HG03045 (cell line): Measurements from ENCODE around the gene PHLDA3.

Experiments used
- ATAC-seq: cut with Tn5 transposase; IDR thresholded peaks from one replicate; pipeline ENCODE4 v1.9.1; 2021; ENCODE audit warnings: mild to moderate bottlenecking, moderate library complexity; ENCODE audit not compliant: unreplicated experiment

PHLDA3 gene

DNA sequence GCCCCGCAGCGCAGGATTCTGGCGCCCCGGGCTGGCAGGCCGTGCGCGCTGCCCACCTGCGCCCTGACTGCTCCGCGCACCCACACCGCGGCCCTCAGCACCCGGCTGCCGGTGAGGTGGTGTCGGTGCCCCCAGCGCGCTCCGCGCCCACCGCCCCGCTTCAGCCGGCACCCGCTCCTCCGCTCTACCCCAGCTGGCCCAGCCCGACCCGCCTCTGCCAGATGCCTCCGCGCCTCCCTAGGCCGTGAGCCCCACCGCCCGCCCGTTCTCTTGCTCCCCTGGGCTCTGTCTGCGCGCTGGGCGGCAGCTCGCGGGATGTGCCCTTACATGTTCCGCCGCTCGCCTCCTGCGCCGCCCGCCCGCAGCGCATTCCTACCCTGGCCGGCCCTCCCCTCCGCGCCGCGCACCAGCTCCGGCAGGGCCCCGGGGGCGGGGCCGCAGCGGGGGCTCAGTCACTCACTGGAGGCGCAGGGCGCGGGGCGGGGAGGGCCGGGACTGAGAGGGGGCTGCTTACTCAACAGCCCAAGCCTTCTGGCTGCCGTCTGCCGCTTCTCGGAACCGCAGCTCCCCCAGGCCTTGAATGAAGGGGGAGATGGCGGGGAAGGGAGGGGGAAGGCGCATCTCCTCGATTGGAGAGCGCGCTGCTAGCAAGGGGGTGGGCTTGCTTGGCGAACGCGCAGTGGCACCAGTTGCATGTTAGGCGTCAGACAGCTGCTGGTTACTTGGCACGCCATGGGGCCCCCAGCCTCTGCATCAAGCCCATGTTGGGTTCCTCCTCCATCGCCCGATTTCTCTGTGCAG, at the start of gene PHLDA3:
TSS of gene PHLDA3 (minus strand) at position 345 of the 801 bp plus-strand sequence. CDS start 402 bp downstream, outside the sequence.
- ATAC-seq: peak; percentile 75

DNA sequence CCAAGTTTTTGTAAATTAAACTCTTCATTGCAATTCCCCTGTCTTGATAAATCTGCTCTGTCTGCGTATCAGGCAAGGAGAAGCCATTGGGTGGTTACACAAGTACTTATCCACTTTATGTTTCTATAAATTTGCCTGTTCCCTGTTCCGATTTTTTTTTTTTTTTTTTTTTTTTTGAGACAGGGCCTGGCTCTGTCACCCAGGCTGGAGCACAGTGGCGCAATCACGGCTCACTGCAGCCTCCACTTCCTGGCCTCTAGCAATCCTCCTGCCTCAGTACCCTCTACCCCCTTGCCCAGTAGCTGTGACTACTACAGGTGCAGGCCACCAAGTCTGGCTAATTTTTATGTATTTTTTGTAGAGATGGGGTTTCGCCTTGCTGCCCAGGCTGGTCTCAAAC, 49.1 kb upstream of the PHLDA3 start:
- ATAC-seq: no peak

DNA sequence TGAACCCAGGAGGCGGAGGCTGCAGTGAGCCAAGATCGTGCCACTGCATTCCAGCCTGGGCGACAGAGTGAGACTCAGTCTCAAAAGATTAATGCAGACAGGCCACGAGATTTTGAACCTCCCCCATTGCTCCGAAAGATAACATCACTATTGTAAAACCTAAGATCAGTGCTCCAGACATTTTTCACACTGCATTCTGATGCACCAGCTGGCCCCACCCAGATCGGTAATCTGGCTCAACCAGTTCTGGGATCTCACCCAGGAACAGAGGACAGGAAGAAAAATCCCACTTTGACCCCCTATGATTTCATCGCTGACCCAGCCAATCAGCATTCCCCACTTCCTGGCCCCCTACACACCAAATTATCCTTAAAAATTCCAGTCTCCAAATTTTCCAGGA, 48.6 kb upstream of the PHLDA3 start:
- ATAC-seq: no peak

- ATAC-seq: no peak
Observed at GRCh38 chr1:201516511-201517127, 47.6 kb upstream of the PHLDA3 start.

GRCh38 chr1:201515895-201516294, 46.9 kb upstream of the PHLDA3 start:
- no peak for ATAC-seq

DNA sequence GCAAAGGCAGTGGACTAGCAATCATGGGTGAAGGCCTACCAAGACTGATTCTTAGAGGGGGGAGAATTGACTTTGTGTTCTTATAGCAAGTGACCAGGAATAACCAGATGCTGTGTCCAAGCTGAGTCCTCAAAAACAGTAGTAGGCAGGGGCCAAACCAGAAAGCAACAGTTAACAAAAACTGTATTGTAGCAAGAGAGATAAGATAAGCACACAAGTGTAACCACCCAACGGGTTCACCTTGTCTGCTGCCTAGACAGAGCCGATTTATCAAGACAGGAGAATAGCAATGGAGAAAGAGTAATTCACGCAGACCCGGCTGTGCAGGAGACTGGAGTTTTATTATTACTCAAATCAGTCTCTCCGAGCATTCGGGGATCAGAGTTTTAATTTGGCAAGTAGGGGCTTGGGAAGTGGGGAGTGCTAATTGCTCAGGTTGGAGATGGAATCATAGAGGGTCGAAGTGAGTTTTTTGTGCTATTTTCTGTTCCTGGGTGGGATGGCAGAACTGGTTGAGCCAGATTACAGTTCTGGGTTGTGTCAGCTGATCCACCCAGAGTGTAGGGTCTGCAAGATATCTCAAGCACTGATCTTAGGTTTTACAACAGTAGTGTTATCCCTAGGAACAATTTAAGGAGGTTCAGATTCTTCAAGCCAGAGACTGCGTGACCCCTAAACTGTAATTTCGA, 46.2 kb upstream of the PHLDA3 start:
- ATAC-seq: no peak

DNA sequence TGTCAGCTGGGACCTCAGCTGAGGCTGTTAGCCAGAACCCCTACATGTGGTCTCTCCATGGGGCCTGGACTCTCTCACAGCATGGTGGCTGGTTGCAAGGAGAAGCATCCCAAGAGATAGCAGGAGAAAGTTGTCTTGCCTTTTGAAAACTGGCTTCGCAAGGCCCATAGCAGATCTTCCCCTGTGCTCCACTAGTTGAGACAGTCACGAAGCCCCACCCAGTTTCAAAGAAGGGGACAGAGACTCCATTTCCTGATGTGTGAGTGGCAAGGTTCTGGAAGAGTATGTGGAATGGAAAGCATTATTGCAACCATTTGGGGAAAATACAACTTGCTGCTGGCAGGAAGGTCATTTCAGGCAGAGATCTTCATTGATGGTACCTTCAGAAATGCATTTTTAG, 45.5 kb upstream of the PHLDA3 start:
- no peak for ATAC-seq

DNA sequence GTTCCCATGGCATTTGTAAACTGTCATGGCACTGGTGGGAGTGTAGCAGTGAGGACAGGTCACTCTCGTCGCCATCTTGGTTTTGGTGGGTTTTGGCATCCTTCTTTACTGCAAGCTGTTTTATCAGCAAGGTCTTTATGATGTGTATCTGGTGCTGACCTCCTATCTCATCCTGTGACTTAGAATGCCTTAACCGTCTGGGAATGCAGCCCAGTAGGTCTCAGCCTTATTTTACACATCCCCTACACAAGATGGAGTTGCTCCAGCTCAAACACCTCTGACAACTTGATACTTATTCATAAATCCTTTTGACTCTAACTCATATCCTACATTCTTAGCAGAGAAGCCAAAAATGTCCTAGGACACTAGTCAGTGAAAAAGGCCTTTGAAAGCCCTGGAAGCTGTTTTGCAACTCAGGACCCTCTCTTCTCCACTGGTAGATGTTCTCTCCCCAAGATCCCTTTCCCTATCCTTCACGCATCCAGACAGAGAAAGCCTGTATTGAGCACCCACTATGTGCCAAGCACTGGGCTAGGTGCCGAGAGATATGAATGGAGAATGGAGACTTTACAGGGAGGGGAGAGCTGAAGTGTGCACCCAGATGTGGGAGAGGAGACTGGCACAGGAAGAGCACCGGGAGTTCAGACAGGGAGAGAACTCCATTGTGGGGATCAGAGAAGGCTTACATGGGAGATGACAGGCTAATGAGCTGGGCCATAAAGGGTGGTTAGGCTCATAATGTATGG, 44.7 kb upstream of the PHLDA3 start:
- ATAC-seq: no peak

DNA sequence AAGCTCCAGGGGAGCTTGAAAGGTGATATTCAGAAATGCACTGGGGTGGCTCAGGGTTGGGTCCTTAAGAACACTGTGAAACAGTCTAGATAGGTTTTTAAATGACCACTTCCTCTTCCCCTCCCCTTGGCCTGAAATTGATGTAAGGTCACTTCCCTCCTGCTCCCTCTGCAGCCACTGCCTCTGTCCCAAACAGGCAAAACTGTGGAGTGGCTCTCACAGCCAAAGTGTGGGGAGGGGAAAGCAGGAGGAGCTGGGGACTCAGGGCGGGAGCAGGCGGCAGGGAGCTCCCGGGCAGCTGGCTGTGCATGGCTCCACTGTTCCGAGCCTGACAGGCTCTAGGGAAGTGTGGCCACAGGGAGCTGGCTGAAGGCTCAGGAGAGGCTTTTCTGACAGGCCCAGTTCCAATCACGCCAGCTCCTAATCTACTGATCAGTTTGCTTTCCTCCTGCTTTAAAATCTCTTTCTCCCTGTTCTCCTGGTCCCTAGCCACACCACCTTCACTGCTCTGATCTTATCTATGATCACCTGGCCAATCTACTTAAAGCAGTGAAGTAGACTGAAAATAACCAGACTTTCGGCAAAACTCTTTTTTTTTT, 43.1 kb upstream of the PHLDA3 start:
- no peak for ATAC-seq

GRCh38 chr1:201511396-201511940, 42.5 kb upstream of the PHLDA3 start:
- ATAC-seq: no peak

GRCh38 chr1:201510734-201511133, 41.7 kb upstream of the PHLDA3 start:
- no peak for ATAC-seq

DNA sequence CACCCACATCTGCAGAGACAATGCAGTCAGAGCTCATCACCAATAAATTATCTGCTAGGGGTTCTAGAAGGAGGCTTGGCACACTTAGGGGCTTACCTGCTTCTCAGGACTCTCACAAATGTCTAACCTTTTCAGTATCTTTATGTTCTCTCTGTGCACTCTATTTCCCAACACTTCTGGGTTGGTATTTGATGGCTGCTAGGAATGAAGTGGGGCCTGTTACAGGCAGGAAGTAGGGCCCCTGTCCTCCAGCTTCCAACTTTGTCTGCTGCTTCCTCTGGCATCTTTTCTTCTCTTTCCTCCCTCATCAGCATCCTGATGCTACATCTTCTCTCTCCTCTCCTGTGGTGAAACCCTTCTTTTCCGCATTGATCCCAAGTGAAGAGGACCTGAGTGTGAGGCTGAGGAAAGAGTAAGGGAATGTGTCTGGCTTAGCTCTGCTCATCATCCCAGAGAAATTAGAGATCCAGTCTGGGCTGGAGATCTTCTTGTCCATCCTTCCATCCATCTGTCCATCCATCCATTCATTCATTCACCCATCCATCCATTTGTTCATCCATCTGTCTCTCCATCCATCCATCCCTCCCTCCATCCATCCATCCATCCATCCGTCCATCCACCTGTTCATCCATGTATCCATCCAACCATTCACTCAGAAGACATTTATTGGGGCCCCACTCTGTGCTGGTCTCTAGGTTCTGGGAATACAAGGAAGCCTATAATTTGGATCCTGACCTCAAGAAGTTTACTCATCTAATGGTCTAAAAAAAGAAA, 40.8 kb upstream of the PHLDA3 start:
- ATAC-seq: no peak

DNA sequence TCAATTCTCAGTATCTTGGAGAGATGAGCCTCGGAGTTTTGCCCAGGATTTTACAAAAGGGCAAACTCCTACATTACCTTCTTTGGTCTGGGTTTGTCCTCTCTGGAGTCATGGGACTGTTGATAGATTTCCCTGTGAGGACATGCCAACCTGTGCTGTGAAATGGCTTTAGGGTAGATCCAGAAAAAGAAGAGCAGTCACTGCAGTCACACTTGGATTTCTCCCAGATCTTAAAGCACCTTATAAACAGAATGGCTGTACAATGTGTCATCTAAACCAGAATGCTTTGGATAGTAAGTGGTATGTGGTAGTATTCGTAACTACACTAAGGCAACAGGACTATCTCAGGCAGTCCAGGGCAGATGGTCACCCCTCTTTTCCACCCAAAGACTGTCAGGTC, 39.8 kb upstream of the PHLDA3 start:
- no peak for ATAC-seq

GRCh38 chr1:201507360-201507675, 38.3 kb upstream of the PHLDA3 start:
- ATAC-seq: peak; percentile 7

- peak; percentile 93 for ATAC-seq
Observed at GRCh38 chr1:201506557-201507359, 37.8 kb upstream of the PHLDA3 start, which contains the start of gene CSRP1. Gene CSRP1, minus strand, starts transcription at chr1:201507123. Its CDS starts 10,820 bp downstream, at chr1:201496303.

GRCh38 chr1:201506092-201506491, 37.1 kb upstream of the PHLDA3 start:
- ATAC-seq: no peak

DNA sequence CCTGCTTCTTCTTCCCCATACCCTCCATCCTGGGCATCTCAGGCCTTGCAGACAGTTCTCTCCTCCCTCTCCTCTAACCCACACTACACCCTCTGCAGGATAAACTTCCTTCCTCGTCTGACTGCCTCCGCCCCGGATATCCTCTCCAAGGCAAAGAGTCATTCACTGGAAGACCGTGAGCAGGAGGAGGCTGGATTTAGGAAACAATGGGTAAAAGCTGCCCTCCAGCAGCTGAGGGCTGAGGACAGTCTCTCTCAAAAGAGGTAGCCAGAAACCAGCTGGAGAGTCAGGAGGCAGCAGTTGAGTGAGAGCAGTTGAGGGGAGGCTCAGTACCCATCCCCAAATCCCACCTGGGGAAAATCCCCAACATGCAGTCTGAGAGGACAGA, 36.5 kb upstream of the PHLDA3 start:
- no peak for ATAC-seq

DNA sequence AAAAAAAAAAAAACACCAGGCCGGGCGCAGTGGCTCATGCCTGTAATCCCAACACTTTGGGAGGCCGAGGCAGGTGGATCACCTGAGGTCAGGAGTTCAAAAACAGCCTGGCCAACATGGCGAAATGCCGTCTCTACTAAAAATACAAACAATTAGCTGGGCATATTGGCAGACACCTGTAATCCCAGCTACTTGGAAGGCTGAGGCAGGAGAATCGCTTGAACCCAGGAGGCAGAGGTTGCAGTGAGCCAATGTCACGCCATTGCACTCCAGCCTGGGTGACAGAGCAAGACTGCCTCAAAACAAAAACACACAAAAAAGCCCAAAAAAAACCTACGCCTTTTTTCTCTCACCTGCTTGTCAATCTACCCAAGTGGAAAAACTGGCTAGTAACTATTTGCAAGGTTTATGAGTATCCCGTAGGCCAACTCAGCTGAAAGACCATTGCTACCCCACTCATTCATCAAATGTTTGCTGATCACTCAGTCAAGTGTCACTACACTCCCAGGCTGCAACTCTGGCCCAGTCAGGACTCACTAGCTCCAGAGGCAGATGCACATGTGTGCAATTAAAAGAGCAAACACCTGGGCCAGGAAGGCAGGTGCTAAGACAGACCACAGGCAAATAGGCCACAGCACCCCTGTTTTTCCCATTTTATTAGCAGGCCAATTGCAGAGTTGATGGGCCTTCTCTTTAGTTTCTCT, 36.0 kb upstream of the PHLDA3 start:
- no peak for ATAC-seq
